ENCODE results near the gene C17orf50.

The C17orf50 gene

GRCh38 chr17:35740997-35741931, 19.4 kb upstream of the C17orf50 start:
- Histone ChIP-seq H3K36me3 (no peaks in the 10 kb centered on the region), H3K27me3 (ENCODE audit: insufficient read depth, low read depth, severe bottlenecking) (peaks cover 3% of the 10 kb centered on the region)
- TF ChIP-seq, protein P1, sequence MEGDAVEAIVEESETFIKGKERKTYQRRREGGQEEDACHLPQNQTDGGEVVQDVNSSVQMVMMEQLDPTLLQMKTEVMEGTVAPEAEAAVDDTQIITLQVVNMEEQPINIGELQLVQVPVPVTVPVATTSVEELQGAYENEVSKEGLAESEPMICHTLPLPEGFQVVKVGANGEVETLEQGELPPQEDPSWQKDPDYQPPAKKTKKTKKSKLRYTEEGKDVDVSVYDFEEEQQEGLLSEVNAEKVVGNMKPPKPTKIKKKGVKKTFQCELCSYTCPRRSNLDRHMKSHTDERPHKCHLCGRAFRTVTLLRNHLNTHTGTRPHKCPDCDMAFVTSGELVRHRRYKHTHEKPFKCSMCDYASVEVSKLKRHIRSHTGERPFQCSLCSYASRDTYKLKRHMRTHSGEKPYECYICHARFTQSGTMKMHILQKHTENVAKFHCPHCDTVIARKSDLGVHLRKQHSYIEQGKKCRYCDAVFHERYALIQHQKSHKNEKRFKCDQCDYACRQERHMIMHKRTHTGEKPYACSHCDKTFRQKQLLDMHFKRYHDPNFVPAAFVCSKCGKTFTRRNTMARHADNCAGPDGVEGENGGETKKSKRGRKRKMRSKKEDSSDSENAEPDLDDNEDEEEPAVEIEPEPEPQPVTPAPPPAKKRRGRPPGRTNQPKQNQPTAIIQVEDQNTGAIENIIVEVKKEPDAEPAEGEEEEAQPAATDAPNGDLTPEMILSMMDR (IDR thresholded peaks at IDR 0.05; ENCODE audit: low read depth, low read length), result no peak; the same call in 1 of the 2 replicates

DNA sequence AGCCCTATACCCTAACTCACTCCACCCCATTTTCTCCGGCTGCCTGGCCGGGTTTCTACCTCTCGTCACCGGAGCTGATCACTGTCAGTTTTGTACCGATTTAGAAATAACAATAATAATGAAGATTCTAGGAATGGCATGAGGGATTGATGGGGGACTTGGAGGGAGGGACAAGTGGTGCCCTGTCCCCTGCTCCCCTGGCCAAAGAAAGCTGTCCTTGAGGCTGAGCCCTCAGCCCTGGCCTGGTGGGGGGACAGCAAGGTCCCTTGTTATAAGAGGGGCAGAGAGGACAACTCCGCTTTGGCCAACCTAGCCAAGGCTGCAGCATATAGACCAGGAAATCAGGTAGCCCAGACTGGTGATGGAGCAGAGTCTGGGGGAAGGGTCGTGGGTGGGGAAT, 18.2 kb upstream of the C17orf50 start:
- TF ChIP-seq, protein P1 (IDR thresholded peaks at IDR 0.05; ENCODE audit: low read depth, low read length), result no peak
- H3K27ac ChIP-seq, result no peak overlapping the region
- DNase-seq, result no peak
- no peak overlapping the region for H3K4me3 ChIP-seq (ENCODE audit: low read depth, low read length)
- no peaks in the 10 kb centered on the region for H3K36me3 ChIP-seq
- no peaks in the 10 kb centered on the region for H3K9me3 ChIP-seq (ENCODE audit: severe bottlenecking)
- H3K27me3 ChIP-seq (ENCODE audit: insufficient read depth, low read depth, severe bottlenecking), result peaks cover 3% of the 10 kb centered on the region

More at GRCh38 chr17:35740997-35741931, 19.4 kb upstream of the C17orf50 start:
- Histone ChIP-seq H3K9me3 (ENCODE audit: severe bottlenecking) (no peaks in the 10 kb centered on the region), H3K27ac (no peak overlapping the region), H3K4me3 (ENCODE audit: low read depth, low read length) (peak overlapping the region; percentile 39)
- DNase-seq, result peak; percentile 53

- H3K36me3 ChIP-seq, result no peaks in the 10 kb centered on the region
- H3K27ac ChIP-seq, result no peak overlapping the region
- no peak for DNase-seq
- H3K9me3 ChIP-seq (ENCODE audit: severe bottlenecking), result no peaks in the 10 kb centered on the region
- peaks cover 3% of the 10 kb centered on the region for H3K27me3 ChIP-seq (ENCODE audit: insufficient read depth, low read depth, severe bottlenecking)
- TF ChIP-seq, protein P1 (IDR thresholded peaks at IDR 0.05; ENCODE audit: low read depth, low read length), result no peak
- no peak overlapping the region for H3K4me3 ChIP-seq (ENCODE audit: low read depth, low read length)
Measured at GRCh38 chr17:35742896-35743477, 17.7 kb upstream of the C17orf50 start.

DNA sequence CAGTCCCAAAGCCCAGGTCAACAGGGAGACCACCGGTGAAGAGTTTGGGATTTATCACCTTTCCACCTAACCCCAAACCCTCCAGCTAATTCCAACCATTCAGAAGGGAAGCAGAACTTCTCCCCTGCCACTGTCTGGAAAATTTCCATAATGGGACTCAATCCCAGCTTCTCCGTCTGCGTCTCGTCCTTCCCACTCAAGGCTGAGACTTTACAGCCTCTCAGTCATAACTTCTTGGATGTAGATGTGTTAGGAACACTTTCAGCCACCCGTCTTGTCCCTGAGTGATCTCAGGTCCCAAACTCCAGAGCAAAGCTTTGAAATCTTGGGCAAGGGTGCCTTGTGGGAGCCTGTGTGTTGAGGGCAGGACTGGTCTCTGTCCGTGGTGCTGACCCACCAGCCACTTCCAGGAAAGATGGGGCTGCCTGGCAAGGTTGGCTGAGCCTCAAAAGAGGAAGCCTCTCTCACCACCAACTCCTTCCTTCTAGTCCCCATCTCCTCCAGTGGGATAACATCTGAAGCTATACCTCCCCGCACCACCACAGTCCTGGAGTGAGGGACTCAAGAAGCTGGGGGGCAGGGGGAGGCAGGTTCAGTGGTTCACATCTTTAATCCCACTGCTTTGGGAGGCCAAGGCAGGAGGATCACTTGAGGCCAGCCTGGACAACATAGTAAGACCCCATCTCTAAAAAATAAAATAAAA, 16.9 kb upstream of the C17orf50 start:
- no peak overlapping the region for H3K27ac ChIP-seq
- H3K36me3 ChIP-seq, result no peaks in the 10 kb centered on the region
- no peak for DNase-seq
- H3K27me3 ChIP-seq (ENCODE audit: insufficient read depth, low read depth, severe bottlenecking), result peaks cover 3% of the 10 kb centered on the region
- TF ChIP-seq, protein P1 (IDR thresholded peaks at IDR 0.05; ENCODE audit: low read depth, low read length), result no peak
- H3K9me3 ChIP-seq (ENCODE audit: severe bottlenecking), result no peaks in the 10 kb centered on the region
- no peak overlapping the region for H3K4me3 ChIP-seq (ENCODE audit: low read depth, low read length)

- Histone ChIP-seq H3K27me3 (ENCODE audit: insufficient read depth, low read depth, severe bottlenecking) (peaks cover 3% of the 10 kb centered on the region), H3K9me3 (ENCODE audit: severe bottlenecking) (no peaks in the 10 kb centered on the region), H3K27ac (no peak overlapping the region), H3K4me3 (ENCODE audit: low read depth, low read length) (no peak overlapping the region), H3K36me3 (no peaks in the 10 kb centered on the region)
- no peak for DNase-seq
- TF ChIP-seq, protein P1 (IDR thresholded peaks at IDR 0.05; ENCODE audit: low read depth, low read length), result no peak
Measured at GRCh38 chr17:35744830-35745229, 15.9 kb upstream of the C17orf50 start.
